Measurements from ENCODE around the gene ADRA1B. TPM values are rescaled to one million over a fixed set of nuclear protein-coding genes. Genes with fewer than 3 reads are reported as not detected.

The ADRA1B gene
- total and polyA plus RNA-seq, 2 donors from 2014 or later, result 1.6 to 2.3 TPM

DNA sequence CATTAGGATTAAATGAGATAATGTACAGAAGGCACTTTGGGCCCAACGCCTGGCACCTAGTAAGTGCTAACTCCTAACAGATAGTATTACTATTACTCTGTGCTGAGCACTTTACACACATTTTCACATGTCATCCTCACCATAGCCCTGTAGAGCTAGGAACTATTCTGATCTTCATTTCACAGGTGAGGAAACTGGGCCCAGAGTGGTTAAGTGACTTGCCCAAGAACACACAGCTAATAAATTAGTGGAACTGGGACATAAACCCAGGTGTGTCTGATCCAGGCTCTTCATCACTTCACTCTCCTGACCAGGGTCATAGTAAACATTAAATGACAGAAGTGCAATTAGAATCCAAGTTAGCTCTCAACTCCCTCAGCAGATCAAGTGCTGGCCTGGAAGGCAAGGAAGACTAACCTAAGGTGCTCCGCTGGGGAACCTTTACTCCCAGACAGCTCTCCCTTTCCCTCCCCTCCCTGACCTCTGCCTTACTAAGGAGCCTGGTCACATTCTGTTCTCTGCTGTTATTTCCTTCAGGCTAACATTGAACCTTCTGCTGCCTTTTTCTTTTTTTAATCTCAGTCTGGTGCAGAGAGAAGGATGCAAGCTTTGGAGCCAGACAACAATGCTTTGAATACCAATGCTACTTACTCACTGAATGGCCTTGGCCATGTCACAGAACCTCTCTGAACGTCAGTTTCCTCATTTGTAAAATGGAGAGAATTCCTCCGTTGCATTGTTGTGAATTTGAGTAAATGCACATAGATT, 4.1 kb upstream of the ADRA1B start:
- Histone ChIP-seq H3K9ac (ENCODE audit: low read length in 3 of 3) (peak overlapping the region in 1 of 3 donors; percentile 24), H3K36me3 (ENCODE audit: control insufficient read depth in 2 of 3, insufficient read depth in 3 of 3, low read length in 3 of 3) (no peaks in the 10 kb centered on the region), H3K4me3 (ENCODE audit: low read length in 3 of 3) (peak overlapping the region in 1 of 3 donors; percentile 7), H3K9me3 (ENCODE audit: control insufficient read depth in 2 of 3, insufficient read depth in 1 of 3, low read length in 3 of 3) (no peaks in the 10 kb centered on the region), H3K27me3 (ENCODE audit: control insufficient read depth, insufficient read depth, low read length) (no peaks in the 10 kb centered on the region), H3K27ac (ENCODE audit: low read depth in 2 of 2, low read length in 2 of 2) (peak overlapping the region; percentile 77 to 85), H3K4me1 (ENCODE audit: control insufficient read depth in 2 of 3, insufficient read depth in 2 of 3, low read depth in 1 of 3, low read length in 3 of 3) (peaks cover 3 to 47% (median 26%) of the 10 kb centered on the region in 3 donors)
- FAIRE-seq (no peak), DNase-seq (no peak)
- TF ChIP-seq, protein P1, sequence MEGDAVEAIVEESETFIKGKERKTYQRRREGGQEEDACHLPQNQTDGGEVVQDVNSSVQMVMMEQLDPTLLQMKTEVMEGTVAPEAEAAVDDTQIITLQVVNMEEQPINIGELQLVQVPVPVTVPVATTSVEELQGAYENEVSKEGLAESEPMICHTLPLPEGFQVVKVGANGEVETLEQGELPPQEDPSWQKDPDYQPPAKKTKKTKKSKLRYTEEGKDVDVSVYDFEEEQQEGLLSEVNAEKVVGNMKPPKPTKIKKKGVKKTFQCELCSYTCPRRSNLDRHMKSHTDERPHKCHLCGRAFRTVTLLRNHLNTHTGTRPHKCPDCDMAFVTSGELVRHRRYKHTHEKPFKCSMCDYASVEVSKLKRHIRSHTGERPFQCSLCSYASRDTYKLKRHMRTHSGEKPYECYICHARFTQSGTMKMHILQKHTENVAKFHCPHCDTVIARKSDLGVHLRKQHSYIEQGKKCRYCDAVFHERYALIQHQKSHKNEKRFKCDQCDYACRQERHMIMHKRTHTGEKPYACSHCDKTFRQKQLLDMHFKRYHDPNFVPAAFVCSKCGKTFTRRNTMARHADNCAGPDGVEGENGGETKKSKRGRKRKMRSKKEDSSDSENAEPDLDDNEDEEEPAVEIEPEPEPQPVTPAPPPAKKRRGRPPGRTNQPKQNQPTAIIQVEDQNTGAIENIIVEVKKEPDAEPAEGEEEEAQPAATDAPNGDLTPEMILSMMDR (IDR thresholded peaks at IDR 0.05; ENCODE audit: borderline replicate concordance, extremely low read depth, insufficient read depth), result no peak
- intact Hi-C loops (cut with DNase I), result no loop called here

DNA sequence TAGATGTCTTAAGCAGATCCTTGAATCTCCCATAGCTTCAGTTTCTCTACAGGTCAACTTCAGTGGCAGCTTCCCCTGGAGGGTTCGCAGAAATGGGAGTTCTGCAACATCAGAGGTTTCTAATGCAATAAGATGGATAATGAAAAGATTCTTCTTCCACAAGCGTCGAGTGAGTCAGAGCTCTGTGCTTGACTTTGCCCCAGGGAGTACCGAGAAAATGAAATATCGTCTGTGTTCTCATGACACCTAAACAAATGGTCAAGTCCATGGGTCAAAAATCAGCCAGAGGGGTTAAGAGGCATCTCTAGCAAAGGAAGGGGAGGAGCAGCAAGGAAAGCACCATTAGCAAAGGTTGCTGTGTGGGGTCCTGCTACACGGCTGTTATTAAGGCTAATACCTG, 3.2 kb upstream of the ADRA1B start:
- peak overlapping the region; percentile 77 to 85 for H3K27ac ChIP-seq (ENCODE audit: low read depth in 2 of 2, low read length in 2 of 2)
- TF ChIP-seq, protein P1 (IDR thresholded peaks at IDR 0.05; ENCODE audit: borderline replicate concordance, extremely low read depth, insufficient read depth), result no peak
- FAIRE-seq, result peak; percentile 17
- intact Hi-C loops (cut with DNase I), result no loop called here
- peaks cover 3 to 51% (median 27%) of the 10 kb centered on the region in 3 donors for H3K4me1 ChIP-seq (ENCODE audit: control insufficient read depth in 2 of 3, insufficient read depth in 2 of 3, low read depth in 1 of 3, low read length in 3 of 3)
- no peaks in the 10 kb centered on the region for H3K9me3 ChIP-seq (ENCODE audit: control insufficient read depth in 2 of 3, insufficient read depth in 1 of 3, low read length in 3 of 3)
- H3K9ac ChIP-seq (ENCODE audit: low read length in 3 of 3), result no peak overlapping the region
- no peak for DNase-seq
- no peaks in the 10 kb centered on the region for H3K36me3 ChIP-seq (ENCODE audit: control insufficient read depth in 2 of 3, insufficient read depth in 3 of 3, low read length in 3 of 3)
- H3K4me3 ChIP-seq (ENCODE audit: low read length in 3 of 3), result peak overlapping the region in 1 of 3 donors; percentile 7
- no peaks in the 10 kb centered on the region for H3K27me3 ChIP-seq (ENCODE audit: control insufficient read depth, insufficient read depth, low read length)

DNA sequence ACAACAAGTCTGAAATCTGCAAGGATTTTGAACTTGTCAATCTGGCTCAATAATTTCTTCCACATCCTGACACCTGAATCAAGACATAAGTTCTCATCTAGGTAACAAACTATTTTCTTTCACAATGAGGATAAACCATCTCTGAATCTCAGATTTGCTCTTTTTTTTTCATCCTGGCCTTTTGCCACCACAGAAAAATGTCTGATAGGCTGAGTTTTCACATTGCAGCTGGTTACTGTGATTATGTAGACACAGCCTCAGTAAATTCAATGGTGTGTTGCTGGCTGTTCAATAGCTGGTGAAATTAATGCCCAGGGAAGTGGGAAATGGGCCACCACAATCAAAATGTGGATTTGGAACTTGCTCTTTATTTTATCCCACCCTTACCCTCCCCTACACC, 2.8 kb upstream of the ADRA1B start:
- no peaks in the 10 kb centered on the region for H3K27me3 ChIP-seq (ENCODE audit: control insufficient read depth, insufficient read depth, low read length)
- H3K9ac ChIP-seq (ENCODE audit: low read length in 3 of 3), result no peak overlapping the region
- intact Hi-C loops (cut with DNase I), result no loop called here
- peaks cover 6 to 54% (median 28%) of the 10 kb centered on the region in 3 donors for H3K4me1 ChIP-seq (ENCODE audit: control insufficient read depth in 2 of 3, insufficient read depth in 2 of 3, low read depth in 1 of 3, low read length in 3 of 3)
- DNase-seq (no peak), FAIRE-seq (no peak)
- H3K36me3 ChIP-seq (ENCODE audit: control insufficient read depth in 2 of 3, insufficient read depth in 3 of 3, low read length in 3 of 3), result no peaks in the 10 kb centered on the region
- peak overlapping the region; percentile 56 to 60 for H3K27ac ChIP-seq (ENCODE audit: low read depth in 2 of 2, low read length in 2 of 2)
- no peaks in the 10 kb centered on the region for H3K9me3 ChIP-seq (ENCODE audit: control insufficient read depth in 2 of 3, insufficient read depth in 1 of 3, low read length in 3 of 3)
- TF ChIP-seq, protein P1 (IDR thresholded peaks at IDR 0.05; ENCODE audit: borderline replicate concordance, extremely low read depth, insufficient read depth), result no peak
- no peak overlapping the region for H3K4me3 ChIP-seq (ENCODE audit: low read length in 3 of 3)
